ENCODE data around the gene GBP3.

GRCh38 chr1:89068291-89068690, 45.6 kb upstream of the GBP3 start:
- TF ChIP-seq CTCF (conservative IDR thresholded peaks at IDR 0.05; ENCODE audit: low read length) (no peak), EZH2phosphoT487 (IDR thresholded peaks at IDR 0.05; ENCODE audit: borderline replicate concordance) (no peak)
